HFF-Myc (cell line): ENCODE data around the gene RRP12.
"Not testable (repeated sequence)": the region's sequence is repeated elsewhere in the genome, so short reads cannot be mapped to it uniquely, and the experiment has no call there.

ENCODE experiments used
- DNase-seq: peaks from one replicate; pipeline ENCODE4 v3.0.0-alpha.2; 2011; ENCODE audit warnings: low read depth; ENCODE audit errors: extremely low read depth
- H3K4me3 ChIP-seq: replicated peaks from 2 replicates; pipeline ENCODE4 v1.5.1; 2011; ENCODE audit warnings: low read depth, mild to moderate bottlenecking, control low read depth, low read length
- TF ChIP-seq, protein P1 (sequence below): IDR thresholded peaks from 2 replicates; pipeline ENCODE4 v1.5.1; 2012; ENCODE audit warnings: mild to moderate bottlenecking, low read depth, low read length, control low read depth; ENCODE audit errors: missing control alignments

Gene RRP12

GRCh38 chr10:97407952-97408248, 6.8 kb upstream of the RRP12 start:
- no peak for DNase-seq
- TF ChIP-seq, protein P1, sequence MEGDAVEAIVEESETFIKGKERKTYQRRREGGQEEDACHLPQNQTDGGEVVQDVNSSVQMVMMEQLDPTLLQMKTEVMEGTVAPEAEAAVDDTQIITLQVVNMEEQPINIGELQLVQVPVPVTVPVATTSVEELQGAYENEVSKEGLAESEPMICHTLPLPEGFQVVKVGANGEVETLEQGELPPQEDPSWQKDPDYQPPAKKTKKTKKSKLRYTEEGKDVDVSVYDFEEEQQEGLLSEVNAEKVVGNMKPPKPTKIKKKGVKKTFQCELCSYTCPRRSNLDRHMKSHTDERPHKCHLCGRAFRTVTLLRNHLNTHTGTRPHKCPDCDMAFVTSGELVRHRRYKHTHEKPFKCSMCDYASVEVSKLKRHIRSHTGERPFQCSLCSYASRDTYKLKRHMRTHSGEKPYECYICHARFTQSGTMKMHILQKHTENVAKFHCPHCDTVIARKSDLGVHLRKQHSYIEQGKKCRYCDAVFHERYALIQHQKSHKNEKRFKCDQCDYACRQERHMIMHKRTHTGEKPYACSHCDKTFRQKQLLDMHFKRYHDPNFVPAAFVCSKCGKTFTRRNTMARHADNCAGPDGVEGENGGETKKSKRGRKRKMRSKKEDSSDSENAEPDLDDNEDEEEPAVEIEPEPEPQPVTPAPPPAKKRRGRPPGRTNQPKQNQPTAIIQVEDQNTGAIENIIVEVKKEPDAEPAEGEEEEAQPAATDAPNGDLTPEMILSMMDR, result no peak
- no peak overlapping the region for H3K4me3 ChIP-seq

DNA sequence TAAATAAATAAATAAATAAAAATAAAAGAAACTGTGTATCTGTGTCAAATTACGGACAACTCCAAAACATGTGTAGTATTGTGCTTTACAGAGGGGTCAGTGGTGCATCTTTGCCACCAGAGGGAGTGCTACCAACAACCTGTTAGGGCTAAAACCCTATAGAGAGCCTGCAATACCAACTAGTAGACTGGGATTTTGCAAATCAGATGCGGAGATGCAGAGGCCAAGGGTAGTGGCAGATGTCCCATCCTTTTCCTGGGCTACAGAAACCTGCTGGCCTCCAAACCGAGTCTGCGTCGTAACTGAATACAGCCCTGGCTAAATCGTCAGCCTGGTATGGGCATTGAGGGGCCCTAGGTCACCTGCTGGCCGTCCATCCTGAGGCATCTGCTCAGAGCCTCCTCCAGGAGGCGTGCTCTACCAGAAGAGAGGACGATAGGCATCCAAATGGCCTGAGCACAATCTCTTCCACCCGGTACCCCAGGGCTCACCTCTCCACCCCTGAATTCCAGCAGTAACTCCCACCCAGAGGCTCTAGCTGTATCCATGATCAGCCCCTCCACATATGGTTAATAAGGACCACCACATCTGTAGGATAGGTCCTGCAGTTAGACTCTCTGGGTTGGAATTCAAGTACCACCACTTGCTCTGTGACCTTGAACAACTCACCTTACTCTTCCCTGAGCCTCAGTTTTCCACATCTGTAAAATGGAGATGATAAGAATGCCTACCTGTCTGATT, 6.2 kb upstream of the RRP12 start:
- TF ChIP-seq, protein P1, result peak; percentile 85
- peak; percentile 75 for DNase-seq
- H3K4me3 ChIP-seq, result no peak overlapping the region

- H3K4me3 ChIP-seq, DNase-seq: not testable (repeated sequence)
These were observed 5.3 kb upstream of the RRP12 start for GRCh38 chr10:97406483-97406882.

DNA sequence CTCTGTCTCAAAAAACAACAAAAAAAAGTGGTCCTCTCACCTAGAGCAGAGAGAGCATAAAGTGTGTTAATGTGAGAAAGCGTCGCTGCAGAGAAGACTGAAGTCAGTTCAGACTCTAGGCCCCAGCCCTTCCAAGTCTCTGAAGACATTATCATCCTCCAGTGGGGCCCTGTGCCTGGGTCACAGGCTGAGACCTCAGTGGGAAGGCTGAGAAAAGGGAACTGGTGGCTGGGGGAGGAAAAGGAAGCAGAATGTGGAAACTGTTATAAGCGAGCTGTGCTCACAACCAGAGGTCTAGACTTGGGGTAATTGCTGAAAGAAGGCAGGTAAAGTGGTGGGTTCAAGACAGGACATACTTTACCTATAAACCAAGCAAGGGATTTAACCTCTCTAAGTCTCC, 4.9 kb upstream of the RRP12 start:
- TF ChIP-seq, protein P1, result no peak
- no peak overlapping the region for H3K4me3 ChIP-seq
- no peak for DNase-seq

- TF ChIP-seq, protein P1, result no peak
- no peak for DNase-seq
- no peak overlapping the region for H3K4me3 ChIP-seq
These were observed 2.9 kb upstream of the RRP12 start for GRCh38 chr10:97404044-97404443.

DNA sequence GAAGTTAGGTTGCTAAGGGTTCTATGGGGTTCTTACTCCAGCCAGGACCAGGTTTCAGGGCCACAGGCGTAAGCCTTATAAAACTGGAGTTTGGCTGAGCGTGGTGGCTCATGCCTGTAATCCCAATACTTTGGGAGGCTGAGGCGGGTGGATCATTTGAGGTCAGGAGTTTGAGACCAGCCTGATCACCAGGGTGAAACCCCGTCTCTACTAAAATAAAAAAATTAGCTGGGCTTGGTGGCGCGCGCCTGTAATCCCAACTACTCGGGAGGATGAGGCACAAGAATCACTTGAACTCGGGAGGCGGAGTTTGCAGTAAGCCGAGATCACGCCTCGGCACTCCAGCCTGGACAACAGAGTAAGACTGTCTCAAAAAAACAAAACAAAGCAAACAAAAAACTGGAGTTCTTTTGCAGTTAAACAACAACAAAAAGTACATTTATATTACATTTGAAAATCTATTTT, 347 bp upstream of the RRP12 start:
- H3K4me3 ChIP-seq, result peak overlapping the region; percentile 73
- TF ChIP-seq, protein P1, result no peak
- no peak for DNase-seq

DNA sequence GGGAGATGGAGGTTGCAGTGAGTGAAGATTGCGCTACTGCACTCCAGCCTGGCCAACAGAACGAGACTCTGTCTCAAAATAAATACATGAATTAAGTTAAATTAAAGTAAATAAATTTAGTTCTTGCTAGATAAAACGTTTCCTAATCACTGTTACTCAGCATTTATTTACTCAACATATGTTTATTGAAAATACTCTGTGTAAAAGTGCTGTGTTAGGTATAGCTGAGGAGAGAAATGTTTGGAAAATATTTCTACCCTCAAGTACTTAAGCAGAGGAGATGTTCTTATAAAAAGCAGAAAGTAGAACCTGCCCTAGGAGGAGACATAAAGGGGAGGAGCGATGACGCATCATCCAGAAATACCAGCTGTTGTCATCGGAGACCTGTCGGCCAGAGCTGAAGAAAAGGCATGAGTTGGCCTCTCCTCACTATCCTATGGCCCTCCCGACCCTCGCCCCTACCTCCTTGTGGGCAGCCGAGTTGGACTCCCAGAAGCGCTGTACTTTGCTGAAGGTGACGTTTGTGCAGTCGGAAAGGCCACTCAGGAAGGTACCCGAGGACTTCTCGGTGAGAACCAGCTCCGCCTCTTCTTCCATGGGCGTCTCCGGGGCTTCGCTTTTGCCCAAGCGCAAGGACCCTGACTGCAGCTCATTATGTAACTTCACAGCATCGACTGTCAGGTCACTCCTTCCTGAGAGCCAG, 1.1 kb downstream of the RRP12 start:
- peak overlapping the region; percentile 73 for H3K4me3 ChIP-seq
- DNase-seq, result no peak
- TF ChIP-seq, protein P1, result no peak
